ENCODE results near the gene OPN5.

DNA sequence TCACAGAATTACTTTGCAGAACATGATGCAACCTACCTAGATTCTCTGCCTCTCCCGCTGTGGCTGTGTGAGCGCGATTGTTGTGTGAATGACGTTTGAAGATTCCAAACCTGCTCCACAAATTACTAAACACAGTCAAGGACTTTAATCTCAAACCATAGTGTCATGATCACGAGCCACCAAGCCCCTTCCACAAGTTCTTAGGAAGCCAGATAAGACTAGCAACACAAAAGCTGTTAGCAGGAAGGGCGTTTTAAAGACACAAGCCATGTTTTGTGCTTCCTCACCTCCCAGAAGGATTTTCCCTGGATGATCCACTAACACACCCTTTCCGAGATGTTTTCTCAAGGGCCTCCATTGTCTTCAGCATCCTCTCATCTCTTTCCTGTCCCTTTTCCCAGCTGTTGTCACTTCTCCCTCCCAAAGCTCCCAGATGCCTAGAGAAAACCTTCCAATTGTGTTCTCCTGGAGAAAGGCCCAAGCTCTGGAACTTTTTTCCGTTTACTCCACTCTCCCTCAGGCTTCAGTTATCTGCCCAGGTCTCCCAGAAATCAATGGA, 12.8 kb downstream of the OPN5 start:
- TF ChIP-seq EZH2phosphoT487 (conservative IDR thresholded peaks at IDR 0.05; ENCODE audit: low read length) = no peak
- TF ChIP-seq, protein P1, sequence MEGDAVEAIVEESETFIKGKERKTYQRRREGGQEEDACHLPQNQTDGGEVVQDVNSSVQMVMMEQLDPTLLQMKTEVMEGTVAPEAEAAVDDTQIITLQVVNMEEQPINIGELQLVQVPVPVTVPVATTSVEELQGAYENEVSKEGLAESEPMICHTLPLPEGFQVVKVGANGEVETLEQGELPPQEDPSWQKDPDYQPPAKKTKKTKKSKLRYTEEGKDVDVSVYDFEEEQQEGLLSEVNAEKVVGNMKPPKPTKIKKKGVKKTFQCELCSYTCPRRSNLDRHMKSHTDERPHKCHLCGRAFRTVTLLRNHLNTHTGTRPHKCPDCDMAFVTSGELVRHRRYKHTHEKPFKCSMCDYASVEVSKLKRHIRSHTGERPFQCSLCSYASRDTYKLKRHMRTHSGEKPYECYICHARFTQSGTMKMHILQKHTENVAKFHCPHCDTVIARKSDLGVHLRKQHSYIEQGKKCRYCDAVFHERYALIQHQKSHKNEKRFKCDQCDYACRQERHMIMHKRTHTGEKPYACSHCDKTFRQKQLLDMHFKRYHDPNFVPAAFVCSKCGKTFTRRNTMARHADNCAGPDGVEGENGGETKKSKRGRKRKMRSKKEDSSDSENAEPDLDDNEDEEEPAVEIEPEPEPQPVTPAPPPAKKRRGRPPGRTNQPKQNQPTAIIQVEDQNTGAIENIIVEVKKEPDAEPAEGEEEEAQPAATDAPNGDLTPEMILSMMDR (IDR thresholded peaks at IDR 0.05; ENCODE audit: insufficient read depth, low read length, poor library complexity, severe bottlenecking) = no peak
